Measurements from ENCODE around the gene TGIF2. TPM values are rescaled to one million over a fixed set of nuclear protein-coding genes. Genes with fewer than 3 reads are reported as not detected.
A peak's percentile ranks its signal among the peaks of the same experiment; 100 is the strongest.

Gene TGIF2
- total and polyA plus RNA-seq, 2 donors (not counting 3 experiments of a cell fraction or from before 2014, with no cell fraction given), result 18.9 to 21.0 TPM

DNA sequence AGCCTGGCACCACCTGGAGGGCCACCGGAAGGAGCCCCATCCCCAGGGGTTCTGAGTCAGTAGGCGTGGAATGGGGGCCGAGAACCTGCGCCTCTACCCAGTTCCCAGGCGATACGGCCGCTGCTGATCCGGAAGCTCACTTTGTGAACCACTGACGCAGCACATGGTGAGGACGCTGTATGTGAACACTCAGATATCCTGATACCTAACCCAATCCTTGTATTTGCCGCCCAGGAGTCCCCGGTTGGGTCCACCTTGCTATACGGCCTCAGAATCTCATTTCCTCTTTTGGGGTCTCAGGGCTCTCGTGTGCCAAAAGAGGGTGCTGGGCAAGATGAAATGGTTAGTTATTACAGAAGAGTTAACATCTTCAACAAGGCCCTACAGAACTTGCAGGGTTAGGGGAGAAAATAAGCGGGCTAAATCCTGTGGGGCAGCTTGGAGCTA lies 31.6 kb downstream of the TGIF2 start:
- FAIRE-seq, result no peak
- peak overlapping the region; percentile 1 for H3K27ac ChIP-seq (ENCODE audit: insufficient read depth, low read depth, low read length)
- TSS peak; percentile 48 for BruUV-seq (replicated peaks)
- ChIA-PET POLR2A (interaction anchor here (0.6 to 1.6 kb wide), 4 partner anchors 29 to 169 kb away, joined by 3 to 6 read pairs (median 3); partner anchors contain the start of genes DSN1 and MYL9), CTCF (interaction anchor here (0.8 to 3.6 kb wide), 23 partner anchors 11 to 314 kb away, joined by 3 to 23 read pairs (median 5); partner anchors contain the start of genes DSN1, NDRG3 and TGIF2)
- peaks cover 28% of the 10 kb centered on the region for H3K79me2 ChIP-seq (ENCODE audit: control insufficient read depth, insufficient read depth, low read length)
- no peak for DNase-seq (ENCODE audit: low read depth, low spot score)
- no peaks in the 10 kb centered on the region for H3K9me3 ChIP-seq (replicated peaks; ENCODE audit: control insufficient read depth, insufficient read depth, low read length)
- peak overlapping the region; percentile 54 for H3K4me2 ChIP-seq (ENCODE audit: insufficient read depth, low read length)
- TF ChIP-seq, protein P1, sequence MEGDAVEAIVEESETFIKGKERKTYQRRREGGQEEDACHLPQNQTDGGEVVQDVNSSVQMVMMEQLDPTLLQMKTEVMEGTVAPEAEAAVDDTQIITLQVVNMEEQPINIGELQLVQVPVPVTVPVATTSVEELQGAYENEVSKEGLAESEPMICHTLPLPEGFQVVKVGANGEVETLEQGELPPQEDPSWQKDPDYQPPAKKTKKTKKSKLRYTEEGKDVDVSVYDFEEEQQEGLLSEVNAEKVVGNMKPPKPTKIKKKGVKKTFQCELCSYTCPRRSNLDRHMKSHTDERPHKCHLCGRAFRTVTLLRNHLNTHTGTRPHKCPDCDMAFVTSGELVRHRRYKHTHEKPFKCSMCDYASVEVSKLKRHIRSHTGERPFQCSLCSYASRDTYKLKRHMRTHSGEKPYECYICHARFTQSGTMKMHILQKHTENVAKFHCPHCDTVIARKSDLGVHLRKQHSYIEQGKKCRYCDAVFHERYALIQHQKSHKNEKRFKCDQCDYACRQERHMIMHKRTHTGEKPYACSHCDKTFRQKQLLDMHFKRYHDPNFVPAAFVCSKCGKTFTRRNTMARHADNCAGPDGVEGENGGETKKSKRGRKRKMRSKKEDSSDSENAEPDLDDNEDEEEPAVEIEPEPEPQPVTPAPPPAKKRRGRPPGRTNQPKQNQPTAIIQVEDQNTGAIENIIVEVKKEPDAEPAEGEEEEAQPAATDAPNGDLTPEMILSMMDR (IDR thresholded peaks at IDR 0.05; ENCODE audit: extremely low read depth in 1 of 2, insufficient read depth in 1 of 2, low read depth in 1 of 2, low read length in 2 of 2), result no peak
- no peak for TF ChIP-seq JUN (IDR thresholded peaks at IDR 0.05; ENCODE audit: borderline replicate concordance, insufficient read depth, insufficient read length, low read depth)
- TF ChIP-seq, protein P2, sequence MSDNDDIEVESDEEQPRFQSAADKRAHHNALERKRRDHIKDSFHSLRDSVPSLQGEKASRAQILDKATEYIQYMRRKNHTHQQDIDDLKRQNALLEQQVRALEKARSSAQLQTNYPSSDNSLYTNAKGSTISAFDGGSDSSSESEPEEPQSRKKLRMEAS (IDR thresholded peaks at IDR 0.05; ENCODE audit: insufficient read depth, insufficient read length), result no peak
- TF ChIP-seq EZH2 (IDR thresholded peaks at IDR 0.05; ENCODE audit: borderline replicate concordance, low read depth, low read length, severe bottlenecking), result no peak
- TF ChIP-seq MYC (IDR thresholded peaks at IDR 0.05; ENCODE audit: low read depth, low read length), result no peak
- H3K36me3 ChIP-seq (ENCODE audit: control insufficient read depth in 2 of 2, extremely low read depth in 1 of 2, insufficient read depth in 2 of 2, low read length in 2 of 2), result peaks cover 11 to 12% of the 10 kb centered on the region in 2 experiments
- peaks cover 19% of the 10 kb centered on the region for H3K4me1 ChIP-seq (ENCODE audit: control insufficient read depth, extremely low read depth, insufficient read depth, low read length)
- H3K4me3 ChIP-seq (replicated peaks in 1 of 3; ENCODE audit: insufficient read depth in 1 of 3, low read depth in 1 of 3, low read length in 3 of 3), result peak overlapping the region in 1 of 3 experiments; percentile 17
- peak overlapping the region; percentile 61 for H2AFZ ChIP-seq (ENCODE audit: low read depth, low read length)
- no peaks in the 10 kb centered on the region for H3K27me3 ChIP-seq (ENCODE audit: control insufficient read depth in 2 of 2, insufficient read depth in 2 of 2, low read length in 2 of 2)
- no peaks in the 10 kb centered on the region for H4K20me1 ChIP-seq (replicated peaks; ENCODE audit: control insufficient read depth, extremely low read depth, insufficient read depth, low read length)
- no peaks in the 10 kb centered on the region for H3K9me1 ChIP-seq (replicated peaks; ENCODE audit: control insufficient read depth, extremely low read depth, insufficient read depth, low read length)
- no peak overlapping the region for H3K9ac ChIP-seq (replicated peaks; ENCODE audit: extremely low read depth, insufficient read depth, low read length)
- dilution Hi-C loops (cut with MboI; ENCODE audit: extremely low pct_ligation_motif_present, low sequenced_read_pairs) (no loop called here), intact Hi-C loops (cut with micrococcal nuclease) (loop anchor here (1.0 to 5.0 kb wide), 4 partner anchors 32 to 143 kb away; partner anchors contain the start of gene TGIF2)
